ENCODE data around the gene PCTP. TPM values are rescaled to one million over a fixed set of nuclear protein-coding genes. Genes with fewer than 3 reads are reported as not detected.

The PCTP gene
- total and polyA plus RNA-seq, 9 of the 15 experiments (the other 6 are each of a cell fraction or from before 2014, with no cell fraction given) = 10.9 to 62.3 (median 41.2) TPM

GRCh38 chr17:55783684-55784245 is 32.9 kb downstream of the PCTP start:
- no peak overlapping the region for H3K4me3 ChIP-seq
- CTCF ChIA-PET (ENCODE audit: low intra/inter-chr PET ratio) = no interaction called here
- no TSS peak for BruUV-seq (replicated peaks)
- no peaks in the 10 kb centered on the region for H3K9me1 ChIP-seq (ENCODE audit: control insufficient read depth, insufficient read depth, low read length)
- H2AFZ ChIP-seq (ENCODE audit: low read depth, low read length) = no peak overlapping the region
- no peaks in the 10 kb centered on the region for H3K79me2 ChIP-seq (ENCODE audit: control insufficient read depth, insufficient read depth, low read length)
- H3K9me3 ChIP-seq (replicated peaks; ENCODE audit: control insufficient read depth, insufficient read depth, low read depth, low read length) = no peaks in the 10 kb centered on the region
- no peaks in the 10 kb centered on the region for H3K27me3 ChIP-seq (ENCODE audit: control insufficient read depth in 2 of 2, insufficient read depth in 2 of 2, low read length in 2 of 2)
- H3K27ac ChIP-seq (ENCODE audit: extremely low read depth, low read depth, low read length) = no peak overlapping the region
- ATAC-seq = no peak; the same call in 2 of the 3 replicates
- no peak overlapping the region for H3K9ac ChIP-seq (ENCODE audit: insufficient read depth in 1 of 2, low read depth in 2 of 2, low read length in 2 of 2)
- H4K20me1 ChIP-seq (replicated peaks; ENCODE audit: control insufficient read depth, insufficient read depth, low read length) = no peaks in the 10 kb centered on the region
- no peak overlapping the region; the same call in 1 of the 2 replicates for H3K4me2 ChIP-seq (ENCODE audit: insufficient read depth, low read length)
- intact Hi-C loops (cut with micrococcal nuclease) (loop anchor here (5.0 kb wide), 1 partner anchor 34 kb away; no protein-coding TSS in a partner anchor), in situ Hi-C loops (cut with MboI) (no loop called here)
- 80% methylated on average over 13 of the region's 16 CpGs for WGBS (ENCODE audit: insufficient coverage, low coverage, missing lambda C conversion rate)
- peak in 1 of 4 experiments; percentile 9 for DNase-seq (ENCODE audit: extremely low read depth in 1 of 4, low spot score in 3 of 4)
- no peaks in the 10 kb centered on the region for H3K36me3 ChIP-seq (ENCODE audit: control insufficient read depth, insufficient read depth, low read length)
- TF ChIP-seq TFAP4 (CRISPR knock-in tag; IDR thresholded peaks at IDR 0.05; ENCODE audit: borderline replicate concordance) = peak; percentile 24; the same call in 1 of the 2 replicates
- TF ChIP-seq MCM7 (IDR thresholded peaks at IDR 0.05) = no peak
- peak; percentile 96 for TF ChIP-seq ZBTB33 (CRISPR knock-in tag; IDR thresholded peaks at IDR 0.05)
- peak; percentile 47 for TF ChIP-seq VEZF1 (CRISPR knock-in tag; IDR thresholded peaks at IDR 0.05)
- TF ChIP-seq GATAD2B (IDR thresholded peaks at IDR 0.05; ENCODE audit: borderline replicate concordance) = no peak
- TF ChIP-seq HMBOX1 (IDR thresholded peaks at IDR 0.05) = peak; percentile 35; the same call in 1 of the 2 replicates
- no peak for FAIRE-seq
- POLR2A ChIA-PET = interaction anchor here (0.8 to 1.6 kb wide), 2 partner anchors 9 to 33 kb away, joined by 4 read pairs; no protein-coding TSS in a partner anchor
- peaks cover 5 to 19% of the 10 kb centered on the region in 2 experiments; a peak in 3 of 5 replicates for H3K4me1 ChIP-seq (replicated peaks in 1 of 2; ENCODE audit: control insufficient read depth in 2 of 2, insufficient read depth in 2 of 2, low read length in 2 of 2)
